OCI-LY7 (cell line): Measurements from ENCODE around the gene ADM5. TPM values are rescaled to one million over a fixed set of nuclear protein-coding genes. Genes with fewer than 3 reads are reported as not detected.

Experiments used
- BruUV-seq: library from RNA; stranded (reverse); fragments of 400-500 nt; replicated peaks from 2 replicates; lab custom pipeline; 2021; lab: Mats Ljungman, UMichigan
- CTCF ChIA-PET: fragments of 300-600 bp; sonication (Branson Sonifier 250); formaldehyde crosslinking; loops from one replicate; lab custom pipeline; 2022; ENCODE audit warnings: antibody characterized with exemption; ENCODE audit not compliant: unreplicated experiment; lab: Charles Lee
- POLR2A ChIA-PET: fragments of 300-600 bp; sonication (Branson Sonifier 250); formaldehyde crosslinking; loops from one replicate; lab custom pipeline; 2022; ENCODE audit warnings: antibody characterized with exemption; lab: Charles Lee
- DNase-seq: peaks from one replicate; pipeline ENCODE4 v3.0.0-alpha.2; 2015; ENCODE audit warnings: low spot score
- H2AFZ ChIP-seq: fragments of 200-600 bp; sonication (generic), shearing (Covaris generic); 2 replicates; pipeline ENCODE4 v1.6.1; 2014; ENCODE audit warnings: mild to moderate bottlenecking, antibody characterized with exemption, low read length, moderate library complexity
- H3K27ac ChIP-seq: fragments of 200-600 bp; sonication (generic); 2 replicates; pipeline ENCODE4 v1.5.1; 2014; ENCODE audit warnings: mixed run types, low read depth, mild to moderate bottlenecking, moderate library complexity, low read length, inconsistent platforms; ENCODE audit not compliant: poor library complexity, severe bottlenecking
- H3K36me3 ChIP-seq: fragments of 200-600 bp; sonication (generic); 2 replicates; pipeline ENCODE4 v1.6.1; 2014; ENCODE audit warnings: mild to moderate bottlenecking, antibody characterized with exemption, low read length, moderate library complexity, mixed read lengths; ENCODE audit not compliant: insufficient read depth
- H3K4me1 ChIP-seq: fragments of 200-600 bp; sonication (generic); 2 replicates; pipeline ENCODE4 v1.5.1; 2014; ENCODE audit warnings: mild to moderate bottlenecking, low read length; ENCODE audit not compliant: insufficient read depth, poor library complexity, severe bottlenecking
- H3K4me2 ChIP-seq: fragments of 200-600 bp; sonication (generic); 2 replicates; pipeline ENCODE4 v1.6.1; 2014; ENCODE audit warnings: mild to moderate bottlenecking, low read length
- H3K4me3 ChIP-seq: fragments of 200-600 bp; sonication (generic); 2 replicates; pipeline ENCODE4 v1.5.1; 2014; ENCODE audit warnings: mild to moderate bottlenecking, low read depth, low read length; ENCODE audit not compliant: poor library complexity, severe bottlenecking
- H3K79me2 ChIP-seq: fragments of 200-600 bp; sonication (generic); 2 replicates; pipeline ENCODE4 v1.6.1; 2016; ENCODE audit warnings: low read depth, mild to moderate bottlenecking, low read length, moderate library complexity, mixed read lengths; ENCODE audit not compliant: insufficient read depth
- H3K9me2 ChIP-seq: fragments of 200-600 bp; sonication (generic); 2 replicates; pipeline ENCODE4 v1.6.1; 2016; ENCODE audit warnings: mild to moderate bottlenecking, low read length, mixed read lengths; ENCODE audit not compliant: insufficient read depth
- H3K9me3 ChIP-seq: fragments of 200-600 bp; sonication (generic); 2 replicates; pipeline ENCODE4 v1.6.1; 2014; ENCODE audit warnings: mild to moderate bottlenecking, mixed run types, low read length, mixed read lengths
- H4K20me1 ChIP-seq: fragments of 200-600 bp; sonication (generic); 2 replicates; pipeline ENCODE4 v1.6.1; 2014; ENCODE audit warnings: mild to moderate bottlenecking, antibody characterized with exemption, low read length, moderate library complexity, mixed read lengths; ENCODE audit not compliant: insufficient read depth
- EZH2phosphoT487 ChIP-seq: fragments of 200-600 bp; sonication (generic); IDR thresholded peaks from 2 replicates; pipeline ENCODE4 v1.6.1; 2018; ENCODE audit warnings: low read depth, borderline replicate concordance, mild to moderate bottlenecking, mixed run types, antibody characterized with exemption, low read length, moderate library complexity, mixed read lengths
- intact Hi-C: fragments of 100-400 bp; cut with micrococcal nuclease; formaldehyde crosslinking; loops from one replicate; pipeline ENCODE4 v1.10.0; 2022; ENCODE audit not compliant: unreplicated experiment
- total RNA-seq, 2 experiments: library from RNA; depleted of rRNA in 1 of 2; stranded (reverse); fragments of >200 nt in 1 of 2; shearing (Covaris generic) in 1 of 2; gene quantifications; 2 replicates each; pipeline ENCODE4 v1.2.3, GENCODE V29; 2014 to 2022
- TF ChIP-seq, protein P1 (sequence below): fragments of 200-600 bp; sonication (generic); conservative IDR thresholded peaks from 2 replicates; pipeline ENCODE4 v1.5.1; 2014; ENCODE audit warnings: mild to moderate bottlenecking, antibody characterized with exemption, low read length, moderate library complexity, mixed read lengths

Gene ADM5
- total RNA-seq, 2 experiments from 2014 or later, result 15.3 to 16.5 TPM

DNA sequence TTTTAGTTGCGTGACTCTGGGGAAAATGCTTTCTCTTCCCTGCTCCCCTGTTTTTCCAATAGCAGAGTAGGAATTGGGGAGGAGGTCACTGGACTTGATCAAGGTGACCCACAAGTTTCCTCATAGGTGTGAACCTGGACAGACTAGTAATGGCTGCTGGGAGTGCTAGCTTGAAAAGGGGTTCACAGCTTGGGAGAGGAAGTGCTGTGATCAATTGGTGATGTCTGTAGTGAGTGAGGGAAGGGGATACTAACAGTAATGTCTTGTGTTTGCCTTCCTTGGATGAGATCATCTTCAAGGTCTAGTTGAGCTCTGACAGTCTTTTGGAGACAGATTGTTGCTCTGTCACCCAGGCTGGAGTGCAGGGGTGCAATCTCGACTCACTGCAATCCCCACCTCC, 21.9 kb upstream of the ADM5 start:
- Histone ChIP-seq H3K4me2 (peak overlapping the region; percentile 98), H2AFZ (no peak overlapping the region), H3K36me3 (peaks cover 28% of the 10 kb centered on the region), H3K4me1 (peaks cover 29% of the 10 kb centered on the region), H4K20me1 (no peaks in the 10 kb centered on the region), H3K4me3 (peak overlapping the region; percentile 90), H3K27ac (no peak overlapping the region), H3K9me3 (no peaks in the 10 kb centered on the region), H3K79me2 (peaks cover 34% of the 10 kb centered on the region), H3K9me2 (no peaks in the 10 kb centered on the region)
- BruUV-seq, result no TSS peak
- intact Hi-C loops, result no loop called here
- POLR2A ChIA-PET, result interaction anchor here (0.6 kb wide), 1 partner anchor 140 kb away, joined by 3 read pairs; the partner anchor contains the start of gene RCN3
- DNase-seq, result no peak
- no peak for TF ChIP-seq EZH2phosphoT487
- TF ChIP-seq, protein P1, sequence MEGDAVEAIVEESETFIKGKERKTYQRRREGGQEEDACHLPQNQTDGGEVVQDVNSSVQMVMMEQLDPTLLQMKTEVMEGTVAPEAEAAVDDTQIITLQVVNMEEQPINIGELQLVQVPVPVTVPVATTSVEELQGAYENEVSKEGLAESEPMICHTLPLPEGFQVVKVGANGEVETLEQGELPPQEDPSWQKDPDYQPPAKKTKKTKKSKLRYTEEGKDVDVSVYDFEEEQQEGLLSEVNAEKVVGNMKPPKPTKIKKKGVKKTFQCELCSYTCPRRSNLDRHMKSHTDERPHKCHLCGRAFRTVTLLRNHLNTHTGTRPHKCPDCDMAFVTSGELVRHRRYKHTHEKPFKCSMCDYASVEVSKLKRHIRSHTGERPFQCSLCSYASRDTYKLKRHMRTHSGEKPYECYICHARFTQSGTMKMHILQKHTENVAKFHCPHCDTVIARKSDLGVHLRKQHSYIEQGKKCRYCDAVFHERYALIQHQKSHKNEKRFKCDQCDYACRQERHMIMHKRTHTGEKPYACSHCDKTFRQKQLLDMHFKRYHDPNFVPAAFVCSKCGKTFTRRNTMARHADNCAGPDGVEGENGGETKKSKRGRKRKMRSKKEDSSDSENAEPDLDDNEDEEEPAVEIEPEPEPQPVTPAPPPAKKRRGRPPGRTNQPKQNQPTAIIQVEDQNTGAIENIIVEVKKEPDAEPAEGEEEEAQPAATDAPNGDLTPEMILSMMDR, result no peak
- CTCF ChIA-PET, result no interaction called here

DNA sequence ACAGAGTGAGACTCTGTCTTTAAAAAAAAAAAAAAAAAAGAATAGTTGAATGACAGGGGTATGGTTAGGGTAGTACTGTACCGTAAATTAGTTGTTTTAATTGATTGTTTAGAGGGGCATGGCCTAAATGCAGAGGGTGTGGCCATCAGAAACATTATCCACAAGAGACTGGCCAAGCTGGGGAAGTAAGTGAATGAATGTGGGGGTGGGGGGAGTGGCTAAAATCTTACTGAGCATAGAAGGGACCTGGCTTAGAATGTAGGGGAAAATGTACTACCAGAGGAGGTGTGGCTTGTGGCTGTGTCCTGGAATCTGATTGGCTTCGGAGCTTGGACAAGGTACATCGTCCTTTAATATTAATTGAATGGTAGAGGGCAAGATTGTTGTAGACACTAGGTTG, 19.9 kb upstream of the ADM5 start:
- H3K27ac ChIP-seq, result no peak overlapping the region
- H4K20me1 ChIP-seq, result no peaks in the 10 kb centered on the region
- POLR2A ChIA-PET, result no interaction called here
- no peak overlapping the region for H2AFZ ChIP-seq
- no peak overlapping the region for H3K4me2 ChIP-seq
- no peaks in the 10 kb centered on the region for H3K9me2 ChIP-seq
- H3K4me1 ChIP-seq, result peaks cover 45% of the 10 kb centered on the region
- peaks cover 18% of the 10 kb centered on the region for H3K36me3 ChIP-seq
- DNase-seq, result no peak
- H3K9me3 ChIP-seq, result no peaks in the 10 kb centered on the region
- no TSS peak for BruUV-seq
- CTCF ChIA-PET, result no interaction called here
- TF ChIP-seq, protein P1, result no peak
- TF ChIP-seq EZH2phosphoT487, result no peak
- no peak overlapping the region for H3K4me3 ChIP-seq
- H3K79me2 ChIP-seq, result peaks cover 23% of the 10 kb centered on the region
- intact Hi-C loops, result no loop called here

DNA sequence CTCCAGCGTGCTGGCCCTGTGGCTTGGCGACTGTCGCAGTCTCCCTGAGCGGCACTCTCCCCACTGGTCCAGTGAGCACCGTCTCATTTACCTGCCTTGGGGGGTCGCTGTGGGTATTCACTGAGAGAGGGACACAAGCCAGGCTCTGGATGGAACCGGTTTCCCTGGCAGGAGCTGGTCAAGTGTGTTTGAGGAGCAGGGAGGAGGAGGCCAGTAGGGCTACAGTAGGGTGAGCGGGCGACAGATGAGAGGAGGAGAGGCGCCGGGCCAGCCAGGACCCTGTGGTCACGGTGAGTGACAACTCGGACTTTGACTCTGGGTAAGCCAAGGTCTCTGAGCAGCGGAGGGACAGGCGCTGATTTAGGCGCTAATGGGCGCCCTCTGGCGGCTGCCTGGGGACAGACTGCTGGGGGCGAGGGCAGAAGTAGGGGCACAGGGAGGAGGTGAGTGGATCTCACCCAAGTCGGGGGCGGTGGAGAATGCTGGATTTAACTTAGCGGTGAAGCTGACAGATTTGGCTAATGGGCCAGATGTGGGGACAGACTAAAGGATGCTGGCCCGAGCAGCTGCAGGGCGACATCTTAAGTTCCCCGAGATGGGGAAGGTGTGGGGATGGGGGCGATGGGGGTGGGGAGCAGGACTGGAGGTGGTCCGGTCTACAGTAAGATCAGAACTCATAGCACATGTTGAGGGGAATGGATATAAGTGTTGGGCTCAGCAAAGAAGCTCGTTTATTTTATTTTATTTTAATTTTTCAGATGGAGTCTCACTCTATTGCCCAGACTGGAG, 17.1 kb upstream of the ADM5 start:
- DNase-seq, result peak; percentile 85
- Histone ChIP-seq H3K27ac (peak overlapping the region; percentile 84), H3K9me2 (no peaks in the 10 kb centered on the region), H3K4me2 (peak overlapping the region; percentile 68), H3K4me1 (peaks cover 45% of the 10 kb centered on the region), H3K36me3 (peaks cover 18% of the 10 kb centered on the region), H3K79me2 (peaks cover 4% of the 10 kb centered on the region; the same call in 1 of the 2 replicates), H3K4me3 (peak overlapping the region; percentile 34), H2AFZ (no peak overlapping the region), H4K20me1 (no peaks in the 10 kb centered on the region), H3K9me3 (no peaks in the 10 kb centered on the region)
- ChIA-PET CTCF (interaction anchor here (0.7 kb wide), 1 partner anchor 30 kb away, joined by 3 read pairs; the partner anchor contains the start of gene SCAF1), POLR2A (no interaction called here)
- TF ChIP-seq, protein P1, result peak; percentile 98
- no peak for TF ChIP-seq EZH2phosphoT487
- BruUV-seq, result no TSS peak
- intact Hi-C loops, result loop anchor here (5.0 to 10.0 kb wide), 2 partner anchors 545 to 672 kb away; no protein-coding TSS in a partner anchor
